Daoy (cell line): ENCODE results near the gene PMP22. TPM values are rescaled to one million over a fixed set of nuclear protein-coding genes. Genes with fewer than 3 reads are reported as not detected.
A peak's percentile ranks its signal among the peaks of the same experiment; 100 is the strongest.

Source experiments
- DNase-seq: peaks from one replicate; pipeline ENCODE4 v3.0.0-alpha.2; 2015; ENCODE audit warnings: low read depth
- total RNA-seq: library from RNA; depleted of rRNA; stranded (reverse); fragments of >200 nt; shearing (Covaris generic); gene quantifications from 2 replicates; pipeline ENCODE4 v1.2.3, GENCODE V29; 2014; rRNA removed

The PMP22 gene
- total RNA-seq, result 26.7 and 32.4 TPM in 2 replicates

GRCh38 chr17:15265131-15265530 lies at the start of gene PMP22:
TSS of gene PMP22 (minus strand) at chr17:15265326. CDS start at chr17:15260727, 4,599 bp downstream.
- no peak for DNase-seq

- no peak for DNase-seq
Observed at GRCh38 chr17:15311996-15312395, 46.9 kb upstream of the PMP22 start.

GRCh38 chr17:15309793-15310192 lies 44.7 kb upstream of the PMP22 start:
- no peak for DNase-seq

- DNase-seq, result no peak
Observed at GRCh38 chr17:15309236-15309635, 44.1 kb upstream of the PMP22 start.

GRCh38 chr17:15308758-15309157 lies 43.6 kb upstream of the PMP22 start:
- no peak for DNase-seq

- DNase-seq, result no peak
Observed at GRCh38 chr17:15307710-15308111, 42.6 kb upstream of the PMP22 start.

GRCh38 chr17:15303851-15304250 lies 38.7 kb upstream of the PMP22 start:
- DNase-seq, result no peak

GRCh38 chr17:15303268-15303667 lies 38.1 kb upstream of the PMP22 start:
- no peak for DNase-seq

GRCh38 chr17:15301845-15302244 lies 36.7 kb upstream of the PMP22 start:
- DNase-seq, result no peak

GRCh38 chr17:15298176-15298575 lies 33.0 kb upstream of the PMP22 start:
- peak; percentile 48 for DNase-seq

- DNase-seq, result no peak
Observed at GRCh38 chr17:15293558-15293957, 28.4 kb upstream of the PMP22 start.

GRCh38 chr17:15291674-15292361 lies 26.7 kb upstream of the PMP22 start:
- peak; percentile 69 for DNase-seq

- no peak for DNase-seq
Observed at GRCh38 chr17:15290605-15291004, 25.5 kb upstream of the PMP22 start.

- peak; percentile 39 for DNase-seq
Observed at GRCh38 chr17:15289285-15290183, 24.4 kb upstream of the PMP22 start.

GRCh38 chr17:15288859-15289258 lies 23.7 kb upstream of the PMP22 start:
- DNase-seq, result no peak

GRCh38 chr17:15287538-15288267 lies 22.6 kb upstream of the PMP22 start:
- no peak for DNase-seq

GRCh38 chr17:15285466-15285865 lies 20.3 kb upstream of the PMP22 start:
- no peak for DNase-seq

GRCh38 chr17:15284537-15284936 lies 19.4 kb upstream of the PMP22 start:
- no peak for DNase-seq

GRCh38 chr17:15284107-15284506 lies 19.0 kb upstream of the PMP22 start:
- DNase-seq, result no peak

GRCh38 chr17:15281909-15282308 lies 16.8 kb upstream of the PMP22 start:
- DNase-seq, result no peak

GRCh38 chr17:15278924-15279477 lies 13.9 kb upstream of the PMP22 start:
- peak; percentile 85 for DNase-seq

- DNase-seq, result no peak
Observed at GRCh38 chr17:15278380-15278779, 13.3 kb upstream of the PMP22 start.
